K562 (cell line): ENCODE measurements around the gene MYO1H. TPM values are rescaled to one million over a fixed set of nuclear protein-coding genes. Genes with fewer than 3 reads are reported as not detected.

Source experiments
- JUND ChIP-seq, 2 experiments: IDR thresholded peaks; 2 replicates in 1 of 2; 3 replicates in 1 of 2; pipeline ENCODE4 v1.6.1; 2011; ENCODE audit warnings: borderline replicate concordance in 2 of 2, low read depth in 2 of 2, low read length in 2 of 2, improper control_type of control experiment in 1 of 2, missing biosample characterization in 1 of 2, missing genetic modification characterization in 1 of 2, missing genetic modification reagents in 1 of 2
- KHSRP ChIP-seq: fragments of 450-650 bp; IDR thresholded peaks from 2 replicates; pipeline ENCODE4 v1.6.1; 2017
- LARP7 ChIP-seq: fragments of 450-650 bp; IDR thresholded peaks from 2 replicates; pipeline ENCODE4 v1.6.1; 2016
- MXI1 ChIP-seq: IDR thresholded peaks from 2 replicates; pipeline ENCODE4 v1.6.1; 2011; ENCODE audit warnings: low read depth, mild to moderate bottlenecking, improper control_type of control experiment, low read length
- NCOA1 ChIP-seq: fragments of 450-650 bp; IDR thresholded peaks from 2 replicates; pipeline ENCODE4 v1.6.1; 2016; ENCODE audit warnings: low read depth
- NCOA4 ChIP-seq: fragments of 450-650 bp; IDR thresholded peaks from 2 replicates; pipeline ENCODE4 v1.6.1; 2018; ENCODE audit warnings: mild to moderate bottlenecking; ENCODE audit not compliant: partially characterized antibody
- OTX1 ChIP-seq: fragments of 450-650 bp; formaldehyde crosslinking; IDR thresholded peaks from 2 replicates; pipeline ENCODE4 v1.4.0; 2022; ENCODE audit warnings: mild to moderate bottlenecking
- RAD21 ChIP-seq, 2 experiments: fragments of 250-450 bp in 1 of 2; fragments of 450-650 bp in 1 of 2; sonication (Bioruptor Pico) in 1 of 2; formaldehyde crosslinking in 1 of 2; IDR thresholded peaks in 1 of 2; conservative IDR thresholded peaks in 1 of 2; 2 replicates each; pipeline versions ENCODE4 v1.4.0 to v1.8.0; 2020 to 2022; ENCODE audit warnings: mild to moderate bottlenecking in 2 of 2, moderate library complexity in 1 of 2
- ZNF561 ChIP-seq: fragments of 450-650 bp; formaldehyde crosslinking; conservative IDR thresholded peaks from 2 replicates; pipeline ENCODE4 v1.4.0; 2020; ENCODE audit warnings: mild to moderate bottlenecking, moderate library complexity
- polyA plus RNA-seq, 8 experiments: library from polyadenylated mRNA; depleted of rRNA in 4 of 8; stranded (reverse) in 5 of 8; unstranded in 3 of 8; fragments of >200 nt; fragmentation: Nextera tagmentation in 2 of 8; fragmentation: Illumina TruSeq in 1 of 8; extraction: Ambion mirVana in 2 of 8; extraction: Trizol in 1 of 8; gene quantifications; 2 replicates each; pipeline versions ENCODE4 v1.2.1 to v1.2.3, GENCODE V29; 2011 to 2014; ENCODE audit warnings: inconsistent platforms in 1 of 8, missing spikeins in 1 of 8
- total RNA-seq, 7 experiments: library from RNA; depleted of rRNA in 6 of 7; stranded (reverse); fragments of >200 nt in 6 of 7; fragmentation: Illumina TruSeq in 2 of 7; extraction: Trizol in 2 of 7; gene quantifications; 2 replicates each; pipeline versions ENCODE4 v1.2.1 to v1.2.3, GENCODE V29; 2011 to 2021; ENCODE audit warnings: low replicate concordance in 1 of 7
- TF ChIP-seq, protein P1 (sequence below), 3 experiments: IDR thresholded peaks in 2 of 3; conservative IDR thresholded peaks in 1 of 3; 2 replicates each; pipeline ENCODE4 v1.5.1; 2011 to 2012; ENCODE audit warnings: low read length in 3 of 3, mild to moderate bottlenecking in 3 of 3, control low read depth in 2 of 3, improper control_type of control experiment in 1 of 3, inconsistent platforms in 1 of 3, low read depth in 1 of 3, mixed read lengths in 1 of 3, moderate library complexity in 1 of 3; ENCODE audit not compliant: insufficient read depth in 2 of 3
- TF ChIP-seq, protein P2 (sequence below): IDR thresholded peaks from 2 replicates; pipeline ENCODE4 v1.6.1; 2011; ENCODE audit not compliant: insufficient read length; ENCODE audit errors: extremely low read depth
- TF ChIP-seq, protein P3 (sequence below): sonication (generic); formaldehyde crosslinking; IDR thresholded peaks from 2 replicates; pipeline ENCODE4 v1.8.0; 2022; ENCODE audit warnings: mild to moderate bottlenecking, missing genetic modification reagents, borderline replicate concordance
- TF ChIP-seq, protein P4 (sequence below): fragments of 450-650 bp; formaldehyde crosslinking; conservative IDR thresholded peaks from 2 replicates; pipeline ENCODE4 v1.4.0; 2022; ENCODE audit warnings: mild to moderate bottlenecking, missing genetic modification characterization
- TF ChIP-seq, protein P5 (sequence below): fragments of 250-450 bp; sonication (Bioruptor Pico); IDR thresholded peaks from 2 replicates; pipeline ENCODE4 v1.5.0; 2020; ENCODE audit warnings: mild to moderate bottlenecking, borderline replicate concordance
- TF ChIP-seq, protein P6 (sequence below): fragments of 450-650 bp; formaldehyde crosslinking; IDR thresholded peaks from 2 replicates; pipeline ENCODE4 v1.4.0; 2022; ENCODE audit warnings: missing genetic modification characterization

Gene MYO1H
- total and polyA plus RNA-seq, 9 of the 15 experiments (the other 6 are each of a cell fraction or from before 2014, with no cell fraction given), result not detected

DNA sequence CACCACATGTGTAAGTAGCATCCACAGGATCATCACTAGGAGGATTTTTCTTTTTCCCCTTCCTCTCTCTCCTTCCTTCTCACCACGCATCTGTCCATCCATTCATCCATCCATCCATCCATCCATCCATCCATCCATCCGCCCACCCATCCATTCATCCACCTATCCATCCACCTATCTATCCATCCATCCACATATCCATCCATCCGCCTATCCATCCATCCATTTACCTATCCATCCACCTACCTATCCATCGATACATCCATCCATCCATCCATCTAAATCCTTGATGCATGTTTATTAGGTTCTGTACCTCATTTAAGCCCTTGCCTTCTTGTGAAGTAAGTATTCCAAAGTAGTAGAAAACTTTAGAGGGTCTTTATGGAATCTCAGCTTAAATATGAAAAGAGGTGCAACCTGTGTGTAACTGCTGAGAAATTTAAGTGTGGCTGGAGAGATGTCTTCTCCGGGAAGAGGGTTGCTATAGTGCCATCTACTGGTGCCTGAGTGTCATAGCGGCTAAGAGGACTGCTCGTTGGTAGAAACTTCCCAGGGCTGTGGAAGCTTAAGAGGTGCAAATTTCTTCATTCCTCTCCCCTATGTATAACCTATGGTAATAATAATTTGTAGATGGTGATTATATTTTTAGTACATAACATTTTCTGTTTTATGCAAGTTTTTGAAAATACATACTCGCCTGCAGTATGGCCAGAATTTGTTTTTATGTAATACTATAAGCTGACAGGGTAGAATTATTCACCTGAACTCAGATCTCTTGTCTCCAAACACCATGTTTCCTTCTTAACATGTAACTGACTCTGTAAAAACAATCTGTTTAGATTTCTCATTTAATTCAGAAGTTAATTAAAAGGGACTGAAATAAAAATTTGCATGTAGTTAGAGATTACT lies 46.0 kb downstream of the MYO1H start (continued):
- TF ChIP-seq NCOA4, result peak; percentile 29
- TF ChIP-seq KHSRP, result no peak
- peak; percentile 17; the same call in 1 of the 2 replicates for TF ChIP-seq LARP7
- TF ChIP-seq MXI1, result no peak
- 0 out of 2 replicates have a peak, but pooled peaks have one; percentile 4 for TF ChIP-seq JUND (IDR thresholded peaks at IDR 0.05; ENCODE audit: borderline replicate concordance, low read depth, low read length)
- TF ChIP-seq JUND (tag; IDR thresholded peaks at IDR 0.05; ENCODE audit: borderline replicate concordance, low read depth, low read length), result no peak
- 0 out of 2 replicates have a peak, but pooled peaks have one; percentile 55 for TF ChIP-seq OTX1
- TF ChIP-seq, protein P1, sequence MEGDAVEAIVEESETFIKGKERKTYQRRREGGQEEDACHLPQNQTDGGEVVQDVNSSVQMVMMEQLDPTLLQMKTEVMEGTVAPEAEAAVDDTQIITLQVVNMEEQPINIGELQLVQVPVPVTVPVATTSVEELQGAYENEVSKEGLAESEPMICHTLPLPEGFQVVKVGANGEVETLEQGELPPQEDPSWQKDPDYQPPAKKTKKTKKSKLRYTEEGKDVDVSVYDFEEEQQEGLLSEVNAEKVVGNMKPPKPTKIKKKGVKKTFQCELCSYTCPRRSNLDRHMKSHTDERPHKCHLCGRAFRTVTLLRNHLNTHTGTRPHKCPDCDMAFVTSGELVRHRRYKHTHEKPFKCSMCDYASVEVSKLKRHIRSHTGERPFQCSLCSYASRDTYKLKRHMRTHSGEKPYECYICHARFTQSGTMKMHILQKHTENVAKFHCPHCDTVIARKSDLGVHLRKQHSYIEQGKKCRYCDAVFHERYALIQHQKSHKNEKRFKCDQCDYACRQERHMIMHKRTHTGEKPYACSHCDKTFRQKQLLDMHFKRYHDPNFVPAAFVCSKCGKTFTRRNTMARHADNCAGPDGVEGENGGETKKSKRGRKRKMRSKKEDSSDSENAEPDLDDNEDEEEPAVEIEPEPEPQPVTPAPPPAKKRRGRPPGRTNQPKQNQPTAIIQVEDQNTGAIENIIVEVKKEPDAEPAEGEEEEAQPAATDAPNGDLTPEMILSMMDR (IDR thresholded peaks at IDR 0.05 in 2 of 3, conservative IDR thresholded peaks at IDR 0.05 in 1 of 3; ENCODE audit: insufficient read depth in 2 of 3, low read depth in 1 of 3, low read length in 3 of 3), result peak; percentile 72 to 87 (median 84)
- TF ChIP-seq, protein P2, sequence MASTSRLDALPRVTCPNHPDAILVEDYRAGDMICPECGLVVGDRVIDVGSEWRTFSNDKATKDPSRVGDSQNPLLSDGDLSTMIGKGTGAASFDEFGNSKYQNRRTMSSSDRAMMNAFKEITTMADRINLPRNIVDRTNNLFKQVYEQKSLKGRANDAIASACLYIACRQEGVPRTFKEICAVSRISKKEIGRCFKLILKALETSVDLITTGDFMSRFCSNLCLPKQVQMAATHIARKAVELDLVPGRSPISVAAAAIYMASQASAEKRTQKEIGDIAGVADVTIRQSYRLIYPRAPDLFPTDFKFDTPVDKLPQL, result no peak
- TF ChIP-seq, protein P3, sequence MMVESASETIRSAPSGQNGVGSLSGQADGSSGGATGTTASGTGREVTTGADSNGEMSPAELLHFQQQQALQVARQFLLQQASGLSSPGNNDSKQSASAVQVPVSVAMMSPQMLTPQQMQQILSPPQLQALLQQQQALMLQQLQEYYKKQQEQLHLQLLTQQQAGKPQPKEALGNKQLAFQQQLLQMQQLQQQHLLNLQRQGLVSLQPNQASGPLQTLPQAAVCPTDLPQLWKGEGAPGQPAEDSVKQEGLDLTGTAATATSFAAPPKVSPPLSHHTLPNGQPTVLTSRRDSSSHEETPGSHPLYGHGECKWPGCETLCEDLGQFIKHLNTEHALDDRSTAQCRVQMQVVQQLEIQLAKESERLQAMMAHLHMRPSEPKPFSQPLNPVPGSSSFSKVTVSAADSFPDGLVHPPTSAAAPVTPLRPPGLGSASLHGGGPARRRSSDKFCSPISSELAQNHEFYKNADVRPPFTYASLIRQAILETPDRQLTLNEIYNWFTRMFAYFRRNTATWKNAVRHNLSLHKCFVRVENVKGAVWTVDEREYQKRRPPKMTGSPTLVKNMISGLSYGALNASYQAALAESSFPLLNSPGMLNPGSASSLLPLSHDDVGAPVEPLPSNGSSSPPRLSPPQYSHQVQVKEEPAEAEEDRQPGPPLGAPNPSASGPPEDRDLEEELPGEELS (CRISPR knock-in tag), result no peak
- TF ChIP-seq NCOA1, result no peak
- TF ChIP-seq, protein P4, sequence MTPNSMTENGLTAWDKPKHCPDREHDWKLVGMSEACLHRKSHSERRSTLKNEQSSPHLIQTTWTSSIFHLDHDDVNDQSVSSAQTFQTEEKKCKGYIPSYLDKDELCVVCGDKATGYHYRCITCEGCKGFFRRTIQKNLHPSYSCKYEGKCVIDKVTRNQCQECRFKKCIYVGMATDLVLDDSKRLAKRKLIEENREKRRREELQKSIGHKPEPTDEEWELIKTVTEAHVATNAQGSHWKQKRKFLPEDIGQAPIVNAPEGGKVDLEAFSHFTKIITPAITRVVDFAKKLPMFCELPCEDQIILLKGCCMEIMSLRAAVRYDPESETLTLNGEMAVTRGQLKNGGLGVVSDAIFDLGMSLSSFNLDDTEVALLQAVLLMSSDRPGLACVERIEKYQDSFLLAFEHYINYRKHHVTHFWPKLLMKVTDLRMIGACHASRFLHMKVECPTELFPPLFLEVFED (CRISPR knock-in tag), result peak; percentile 61; the same call in 1 of the 2 replicates
- TF ChIP-seq, protein P5, sequence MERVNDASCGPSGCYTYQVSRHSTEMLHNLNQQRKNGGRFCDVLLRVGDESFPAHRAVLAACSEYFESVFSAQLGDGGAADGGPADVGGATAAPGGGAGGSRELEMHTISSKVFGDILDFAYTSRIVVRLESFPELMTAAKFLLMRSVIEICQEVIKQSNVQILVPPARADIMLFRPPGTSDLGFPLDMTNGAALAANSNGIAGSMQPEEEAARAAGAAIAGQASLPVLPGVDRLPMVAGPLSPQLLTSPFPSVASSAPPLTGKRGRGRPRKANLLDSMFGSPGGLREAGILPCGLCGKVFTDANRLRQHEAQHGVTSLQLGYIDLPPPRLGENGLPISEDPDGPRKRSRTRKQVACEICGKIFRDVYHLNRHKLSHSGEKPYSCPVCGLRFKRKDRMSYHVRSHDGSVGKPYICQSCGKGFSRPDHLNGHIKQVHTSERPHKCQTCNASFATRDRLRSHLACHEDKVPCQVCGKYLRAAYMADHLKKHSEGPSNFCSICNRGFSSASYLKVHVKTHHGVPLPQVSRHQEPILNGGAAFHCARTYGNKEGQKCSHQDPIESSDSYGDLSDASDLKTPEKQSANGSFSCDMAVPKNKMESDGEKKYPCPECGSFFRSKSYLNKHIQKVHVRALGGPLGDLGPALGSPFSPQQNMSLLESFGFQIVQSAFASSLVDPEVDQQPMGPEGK (CRISPR knock-in tag), result no peak
- no peak for TF ChIP-seq ZNF561 (CRISPR knock-in tag)
- TF ChIP-seq RAD21 (CRISPR knock-in tag; conservative IDR thresholded peaks at IDR 0.05 in 1 of 2, IDR thresholded peaks at IDR 0.05 in 1 of 2), result peak in 1 of 2 experiments; percentile 64; a peak in 2 of 4 replicates
- TF ChIP-seq, protein P6, sequence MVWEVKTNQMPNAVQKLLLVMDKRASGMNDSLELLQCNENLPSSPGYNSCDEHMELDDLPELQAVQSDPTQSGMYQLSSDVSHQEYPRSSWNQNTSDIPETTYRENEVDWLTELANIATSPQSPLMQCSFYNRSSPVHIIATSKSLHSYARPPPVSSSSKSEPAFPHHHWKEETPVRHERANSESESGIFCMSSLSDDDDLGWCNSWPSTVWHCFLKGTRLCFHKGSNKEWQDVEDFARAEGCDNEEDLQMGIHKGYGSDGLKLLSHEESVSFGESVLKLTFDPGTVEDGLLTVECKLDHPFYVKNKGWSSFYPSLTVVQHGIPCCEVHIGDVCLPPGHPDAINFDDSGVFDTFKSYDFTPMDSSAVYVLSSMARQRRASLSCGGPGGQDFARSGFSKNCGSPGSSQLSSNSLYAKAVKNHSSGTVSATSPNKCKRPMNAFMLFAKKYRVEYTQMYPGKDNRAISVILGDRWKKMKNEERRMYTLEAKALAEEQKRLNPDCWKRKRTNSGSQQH (CRISPR knock-in tag), result 0 out of 2 replicates have a peak, but pooled peaks have one; percentile 61
